Central memory CD8-positive, alpha-beta T cell (primary cell): ENCODE measurements around the gene SSTR3.
A peak's percentile ranks its signal among the peaks of the same experiment; 100 is the strongest.

Source experiments
- ATAC-seq: fragments of 150-1000 bp; cut with Tn5 transposase; replicated peaks from 2 replicates; pipeline ENCODE4 v1.10.0; 2022; ENCODE audit warnings: mild to moderate bottlenecking, moderate FRiP score, moderate number of reproducible peaks; ENCODE audit not compliant: poor library complexity, severe bottlenecking; ENCODE audit errors: extremely low read depth
- DNase-seq, 2 donors: peaks; one replicate each; pipeline ENCODE4 v3.0.0; 2021; ENCODE audit warnings: low spot score in 2 of 2
- H3K27ac Mint-ChIP-seq: one replicate; pipeline ENCODE4 v1.8.0; 2022; ENCODE audit warnings: low read depth, mild to moderate bottlenecking, moderate library complexity, mixed read lengths
- H3K27me3 Mint-ChIP-seq: one replicate; pipeline ENCODE4 v1.8.0; 2022; ENCODE audit warnings: mixed read lengths
- H3K36me3 Mint-ChIP-seq: one replicate; pipeline ENCODE4 v1.8.0; 2022; ENCODE audit warnings: mild to moderate bottlenecking, moderate library complexity, mixed read lengths; ENCODE audit not compliant: insufficient read depth
- H3K4me1 Mint-ChIP-seq: one replicate; pipeline ENCODE4 v1.8.0; 2022; ENCODE audit warnings: mixed read lengths
- H3K4me3 Mint-ChIP-seq: one replicate; pipeline ENCODE4 v1.8.0; 2022; ENCODE audit warnings: mild to moderate bottlenecking, moderate library complexity, mixed read lengths
- H3K9me3 Mint-ChIP-seq: one replicate; pipeline ENCODE4 v1.8.0; 2022; ENCODE audit warnings: mixed read lengths

Gene SSTR3

DNA sequence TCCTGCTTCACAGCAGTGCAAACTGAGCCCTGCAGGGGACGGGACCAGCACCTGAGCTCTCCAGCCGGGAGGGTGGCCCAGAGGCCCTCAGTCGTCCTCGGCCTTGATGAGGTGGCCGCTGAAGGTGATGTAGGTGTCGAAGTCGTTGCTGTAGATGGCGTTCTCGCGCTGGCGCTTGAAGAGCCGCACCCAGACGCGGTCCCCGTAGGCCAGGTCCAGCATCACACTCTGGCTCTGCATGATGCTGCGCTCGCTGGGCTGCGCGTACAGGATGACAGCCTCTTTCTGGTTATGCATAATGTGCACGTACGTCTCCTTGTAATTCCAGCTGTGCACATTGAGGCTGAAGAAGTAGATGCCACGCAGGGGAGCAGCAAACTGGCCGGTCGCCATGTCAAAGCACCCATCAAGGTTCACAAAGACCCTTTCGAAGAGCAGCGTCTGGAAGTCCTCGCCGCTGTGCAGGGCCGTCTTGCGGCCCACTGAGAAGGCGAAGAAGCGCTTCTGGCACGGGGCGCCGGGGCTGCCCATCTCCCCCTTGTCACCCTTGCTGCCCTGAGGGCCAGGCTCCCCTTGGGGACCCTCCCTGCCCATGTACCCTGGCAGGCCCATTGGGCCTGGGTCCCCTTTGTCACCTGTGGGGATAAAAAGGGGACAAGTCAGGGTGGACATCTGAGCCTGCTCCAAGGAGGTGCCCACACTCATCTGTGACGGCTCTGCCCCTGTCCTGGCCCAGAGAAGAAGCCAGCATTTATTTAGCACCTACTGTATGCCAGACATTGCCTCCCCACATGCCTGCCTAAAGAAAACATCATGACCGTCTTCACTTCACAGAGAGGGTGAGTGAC, 30.0 kb downstream of the SSTR3 start:
- Mint-ChIP-seq H3K9me3 (no peaks in the 10 kb centered on the region), H3K27me3 (no peaks in the 10 kb centered on the region), H3K27ac (no peak overlapping the region), H3K36me3 (peaks cover 6% of the 10 kb centered on the region), H3K4me3 (no peak overlapping the region), H3K4me1 (peaks cover 55% of the 10 kb centered on the region)
- no peak for DNase-seq
- ATAC-seq: no peak

DNA sequence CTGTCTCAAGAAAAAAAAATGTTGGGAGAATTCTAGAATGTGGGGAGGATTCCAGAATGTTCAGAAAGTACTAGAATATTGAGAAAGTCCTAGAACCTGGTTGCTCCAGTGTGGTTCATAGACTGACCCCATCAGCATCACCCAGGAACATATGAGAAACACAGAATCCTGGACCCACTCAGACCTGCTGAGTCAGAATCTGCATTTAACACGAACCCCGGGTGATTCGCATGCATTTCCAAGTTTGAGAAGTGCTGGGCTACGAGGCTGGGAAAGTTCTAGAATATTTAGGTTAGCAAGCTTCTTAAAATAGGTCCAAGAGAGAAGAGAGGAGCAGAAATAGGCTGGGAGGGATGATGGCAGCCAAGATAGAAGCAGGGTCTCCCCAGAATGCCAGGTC, 30.6 kb downstream of the SSTR3 start:
- ATAC-seq: no peak
- H3K9me3 Mint-ChIP-seq: no peaks in the 10 kb centered on the region
- H3K36me3 Mint-ChIP-seq: peaks cover 6% of the 10 kb centered on the region
- no peak for DNase-seq
- no peak overlapping the region for H3K4me3 Mint-ChIP-seq
- H3K27me3 Mint-ChIP-seq: no peaks in the 10 kb centered on the region
- peaks cover 55% of the 10 kb centered on the region for H3K4me1 Mint-ChIP-seq
- peak overlapping the region; percentile 44 for H3K27ac Mint-ChIP-seq

DNA sequence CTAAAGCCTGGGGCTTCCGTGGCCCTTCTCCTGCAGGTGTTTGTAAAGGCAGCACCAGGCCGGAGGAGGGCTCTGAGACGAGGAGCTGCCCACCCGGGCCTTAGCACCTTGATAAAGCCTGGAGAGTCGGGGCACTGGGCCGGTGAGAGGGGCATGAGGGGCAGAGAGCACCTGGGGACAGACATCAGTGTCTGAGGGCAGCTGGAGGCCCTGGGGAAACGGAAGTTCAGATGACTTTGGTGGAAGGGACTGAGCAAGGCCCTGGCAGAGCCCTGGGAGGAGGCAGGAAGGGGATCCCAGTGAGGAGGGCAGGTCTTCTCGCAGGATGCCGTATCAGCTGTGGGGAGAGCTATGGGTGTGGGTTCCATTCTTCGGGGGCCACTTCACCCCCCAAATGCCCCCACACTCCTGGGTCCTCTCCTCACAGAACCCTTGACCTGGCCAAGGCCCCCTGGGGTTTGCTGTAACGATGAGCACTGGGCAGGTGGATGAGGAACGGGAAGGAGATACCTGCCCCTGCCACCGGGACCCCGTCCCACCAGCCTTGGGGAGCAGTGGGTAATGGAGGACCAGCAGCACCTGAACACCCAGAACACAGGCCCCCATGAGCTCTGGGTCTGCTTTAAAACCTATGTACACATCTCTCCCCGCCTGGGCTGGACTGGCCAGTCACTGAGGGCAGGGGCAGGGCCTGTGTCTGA, 31.6 kb downstream of the SSTR3 start:
- no peak overlapping the region for H3K4me3 Mint-ChIP-seq
- H3K9me3 Mint-ChIP-seq: no peaks in the 10 kb centered on the region
- ATAC-seq (no peak), DNase-seq (no peak)
- peaks cover 52% of the 10 kb centered on the region for H3K4me1 Mint-ChIP-seq
- H3K36me3 Mint-ChIP-seq: peaks cover 4% of the 10 kb centered on the region
- H3K27ac Mint-ChIP-seq: peak overlapping the region; percentile 44
- no peaks in the 10 kb centered on the region for H3K27me3 Mint-ChIP-seq

DNA sequence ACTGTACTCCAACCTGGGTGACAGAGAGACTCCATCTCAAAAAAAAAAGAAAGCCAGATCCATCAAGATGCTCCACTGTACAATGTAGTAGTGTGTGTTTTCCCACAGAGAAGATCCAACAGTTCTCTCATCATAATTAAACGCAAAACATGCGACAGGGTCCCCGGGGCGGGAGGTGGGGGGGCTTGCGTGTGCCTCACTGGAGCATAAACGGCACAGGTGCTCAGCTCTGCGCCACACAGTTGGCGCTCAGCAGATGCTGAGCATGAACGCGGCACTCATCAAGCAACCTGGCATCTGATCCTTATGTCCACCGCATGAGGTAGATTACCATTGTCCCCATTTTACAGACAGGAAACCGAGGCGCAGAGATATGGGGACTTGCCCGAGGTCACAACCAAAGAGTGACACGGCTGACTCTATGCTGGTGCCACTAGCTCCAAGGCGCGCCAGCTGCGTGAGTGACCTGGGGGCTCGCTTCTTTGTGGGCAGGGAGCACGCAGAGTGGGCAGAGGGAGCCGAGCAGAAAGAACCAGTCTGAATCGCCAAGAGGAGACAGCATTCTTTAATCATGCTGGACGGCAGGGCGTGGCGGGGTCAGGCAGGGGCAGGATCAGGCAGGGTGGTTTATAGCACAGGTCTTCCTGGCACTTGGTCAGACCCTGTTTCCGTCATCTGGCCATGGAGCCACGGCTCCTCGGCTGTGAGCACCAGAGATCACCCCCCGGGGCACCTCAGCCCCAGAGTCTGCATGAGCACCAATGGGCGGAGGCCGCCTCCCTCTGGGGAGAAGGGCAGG, 32.5 kb downstream of the SSTR3 start:
- ATAC-seq (no peak), DNase-seq (no peak)
- no peak overlapping the region for H3K4me3 Mint-ChIP-seq
- H3K27ac Mint-ChIP-seq: peak overlapping the region; percentile 67
- peaks cover 48% of the 10 kb centered on the region for H3K4me1 Mint-ChIP-seq
- H3K36me3 Mint-ChIP-seq: peaks cover 4% of the 10 kb centered on the region
- no peaks in the 10 kb centered on the region for H3K9me3 Mint-ChIP-seq
- H3K27me3 Mint-ChIP-seq: no peaks in the 10 kb centered on the region

DNA sequence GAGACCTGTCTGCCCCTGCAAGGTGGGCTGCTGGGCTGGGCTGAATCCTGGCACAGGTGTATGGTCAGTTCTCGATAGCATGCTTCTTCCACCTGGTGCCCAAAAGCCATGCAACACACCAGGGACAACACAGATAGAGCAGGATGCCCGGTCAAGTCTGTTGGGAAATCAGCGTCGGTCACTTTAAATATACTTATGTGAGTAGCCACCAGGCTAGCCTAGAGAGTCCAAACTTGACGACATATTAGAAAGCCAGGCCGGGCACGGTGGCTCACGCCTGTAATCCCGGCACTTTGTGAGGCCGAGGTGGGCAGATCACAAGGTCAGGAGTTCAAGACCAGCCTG, 33.2 kb downstream of the SSTR3 start:
- H3K27ac Mint-ChIP-seq: no peak overlapping the region
- no peak overlapping the region for H3K4me3 Mint-ChIP-seq
- H3K36me3 Mint-ChIP-seq: peaks cover 5% of the 10 kb centered on the region
- H3K4me1 Mint-ChIP-seq: peaks cover 50% of the 10 kb centered on the region
- H3K9me3 Mint-ChIP-seq: no peaks in the 10 kb centered on the region
- no peak for DNase-seq
- H3K27me3 Mint-ChIP-seq: no peaks in the 10 kb centered on the region
- ATAC-seq: no peak

DNA sequence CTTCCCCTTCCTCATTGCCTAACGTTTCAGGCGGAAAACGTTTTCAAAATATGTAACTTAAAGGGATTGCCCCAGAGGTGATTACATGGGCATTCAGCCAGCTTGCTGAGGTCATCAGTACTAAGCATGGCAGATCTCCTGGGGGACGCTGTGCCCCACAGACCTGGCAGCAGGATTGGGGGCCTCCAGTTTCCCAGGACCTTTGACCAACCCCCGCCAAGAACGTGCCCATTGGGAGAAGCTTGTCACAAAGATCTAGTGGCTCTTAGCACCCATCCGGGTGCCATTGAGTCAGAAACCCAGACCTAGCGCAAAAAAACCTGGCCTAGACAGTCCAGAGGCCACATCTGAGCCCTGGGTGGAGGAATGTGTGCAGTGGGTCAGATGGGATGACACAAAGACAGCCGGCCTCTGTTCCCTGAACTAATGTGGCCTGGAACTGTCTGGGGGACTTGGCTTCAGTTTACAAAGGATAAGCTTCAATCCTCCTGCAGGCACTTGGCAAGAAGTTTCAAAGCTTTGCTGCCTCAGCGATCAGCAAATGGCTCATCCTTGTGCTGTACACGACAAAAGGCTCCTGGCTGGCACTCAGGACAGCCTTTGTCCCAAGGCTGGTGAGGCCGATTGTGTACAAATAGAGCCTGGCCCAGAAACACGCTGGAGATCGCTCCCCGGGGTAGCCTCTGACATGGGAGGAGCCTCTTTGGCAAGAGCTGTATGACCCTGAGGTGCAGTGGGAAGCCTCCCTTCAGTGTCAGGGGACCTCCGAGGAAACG, 33.7 kb downstream of the SSTR3 start:
- ATAC-seq: no peak
- peak overlapping the region; percentile 13 for H3K27ac Mint-ChIP-seq
- no peak overlapping the region for H3K4me3 Mint-ChIP-seq

DNA sequence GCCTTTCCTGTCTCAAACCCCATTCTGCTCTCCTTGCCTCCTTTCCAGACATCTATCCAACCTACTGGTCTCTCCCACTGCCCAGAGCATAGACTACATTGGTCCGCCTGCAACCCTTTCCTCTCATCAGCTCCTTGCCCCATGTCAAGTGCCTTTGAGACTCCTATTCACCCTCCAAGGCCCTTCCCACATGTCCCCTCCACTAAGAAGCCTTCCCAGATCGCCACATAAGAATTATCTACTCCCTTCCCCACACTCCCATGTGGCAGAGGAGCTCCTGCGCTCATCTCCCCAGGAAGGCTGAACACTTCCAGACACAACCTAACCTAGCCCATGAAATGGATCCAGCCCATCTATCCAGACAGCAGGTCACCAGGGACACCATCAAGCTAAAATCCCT, 34.5 kb downstream of the SSTR3 start:
- no peaks in the 10 kb centered on the region for H3K27me3 Mint-ChIP-seq
- no peak for ATAC-seq
- H3K4me3 Mint-ChIP-seq: no peak overlapping the region
- peak overlapping the region; percentile 13 for H3K27ac Mint-ChIP-seq
- H3K9me3 Mint-ChIP-seq: no peaks in the 10 kb centered on the region
- DNase-seq: no peak
- H3K36me3 Mint-ChIP-seq: peaks cover 15% of the 10 kb centered on the region
- peaks cover 52% of the 10 kb centered on the region for H3K4me1 Mint-ChIP-seq

More for the DNA sequence above, 33.7 kb downstream of the SSTR3 start:
- no peaks in the 10 kb centered on the region for H3K27me3 Mint-ChIP-seq
- peaks cover 10% of the 10 kb centered on the region for H3K36me3 Mint-ChIP-seq
- H3K9me3 Mint-ChIP-seq: no peaks in the 10 kb centered on the region
- peaks cover 48% of the 10 kb centered on the region for H3K4me1 Mint-ChIP-seq
- DNase-seq: no peak

DNA sequence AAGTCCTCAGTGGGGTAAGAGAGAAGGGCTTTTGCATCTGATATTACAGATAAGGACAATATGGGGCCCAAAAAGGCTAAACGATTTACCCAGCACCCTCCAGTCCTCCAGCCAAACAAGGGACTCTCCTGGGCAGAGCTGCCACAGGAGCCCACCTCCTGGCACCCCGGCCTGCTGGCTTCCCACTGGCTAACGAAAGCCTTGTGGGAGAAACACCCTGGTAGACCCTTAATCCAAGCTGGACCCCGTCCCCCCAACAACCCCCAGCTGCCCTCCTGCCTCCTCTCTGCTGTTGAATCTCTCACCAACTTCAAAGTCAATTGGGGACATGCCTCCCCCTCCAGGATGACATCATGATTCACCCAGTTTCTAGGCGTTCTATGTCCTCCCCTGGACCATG, 35.1 kb downstream of the SSTR3 start:
- Mint-ChIP-seq H3K27ac (peak overlapping the region; percentile 13), H3K27me3 (no peaks in the 10 kb centered on the region), H3K9me3 (no peaks in the 10 kb centered on the region), H3K4me3 (no peak overlapping the region), H3K4me1 (peaks cover 53% of the 10 kb centered on the region), H3K36me3 (peaks cover 17% of the 10 kb centered on the region)
- DNase-seq (no peak), ATAC-seq (no peak)

DNA sequence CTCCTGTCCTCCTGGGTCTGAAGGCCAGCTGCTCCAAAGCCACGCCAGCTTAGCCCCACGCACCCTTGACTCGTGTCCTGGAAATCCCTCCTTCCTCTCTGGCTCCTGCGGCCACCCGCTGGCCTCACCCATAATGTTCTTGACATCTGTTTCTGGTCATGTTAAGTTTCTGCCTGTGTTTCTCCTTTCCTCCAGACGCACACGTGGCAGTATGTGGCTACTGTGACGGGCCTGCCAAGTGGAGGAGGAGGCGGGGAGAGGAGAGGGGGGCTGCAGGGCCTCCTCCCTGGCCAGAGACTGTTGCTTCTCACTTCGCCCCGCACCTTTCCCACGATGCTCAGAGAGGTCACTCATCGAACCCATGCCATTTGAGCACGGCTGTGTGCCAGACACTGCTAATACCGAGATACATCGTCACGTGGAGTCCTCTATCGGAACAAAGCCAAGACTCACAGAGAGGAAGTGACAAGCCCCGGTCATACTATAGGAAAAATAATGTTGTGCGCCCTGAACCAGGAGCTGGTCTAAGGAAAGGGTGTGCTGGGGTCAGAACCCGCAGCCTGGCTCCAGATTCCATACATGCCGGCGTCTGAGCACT, 35.7 kb downstream of the SSTR3 start:
- no peak for ATAC-seq
- Mint-ChIP-seq H3K27ac (peak overlapping the region; percentile 41), H3K4me1 (peaks cover 56% of the 10 kb centered on the region), H3K9me3 (no peaks in the 10 kb centered on the region), H3K36me3 (peaks cover 17% of the 10 kb centered on the region), H3K27me3 (no peaks in the 10 kb centered on the region), H3K4me3 (no peak overlapping the region)
- no peak for DNase-seq

DNA sequence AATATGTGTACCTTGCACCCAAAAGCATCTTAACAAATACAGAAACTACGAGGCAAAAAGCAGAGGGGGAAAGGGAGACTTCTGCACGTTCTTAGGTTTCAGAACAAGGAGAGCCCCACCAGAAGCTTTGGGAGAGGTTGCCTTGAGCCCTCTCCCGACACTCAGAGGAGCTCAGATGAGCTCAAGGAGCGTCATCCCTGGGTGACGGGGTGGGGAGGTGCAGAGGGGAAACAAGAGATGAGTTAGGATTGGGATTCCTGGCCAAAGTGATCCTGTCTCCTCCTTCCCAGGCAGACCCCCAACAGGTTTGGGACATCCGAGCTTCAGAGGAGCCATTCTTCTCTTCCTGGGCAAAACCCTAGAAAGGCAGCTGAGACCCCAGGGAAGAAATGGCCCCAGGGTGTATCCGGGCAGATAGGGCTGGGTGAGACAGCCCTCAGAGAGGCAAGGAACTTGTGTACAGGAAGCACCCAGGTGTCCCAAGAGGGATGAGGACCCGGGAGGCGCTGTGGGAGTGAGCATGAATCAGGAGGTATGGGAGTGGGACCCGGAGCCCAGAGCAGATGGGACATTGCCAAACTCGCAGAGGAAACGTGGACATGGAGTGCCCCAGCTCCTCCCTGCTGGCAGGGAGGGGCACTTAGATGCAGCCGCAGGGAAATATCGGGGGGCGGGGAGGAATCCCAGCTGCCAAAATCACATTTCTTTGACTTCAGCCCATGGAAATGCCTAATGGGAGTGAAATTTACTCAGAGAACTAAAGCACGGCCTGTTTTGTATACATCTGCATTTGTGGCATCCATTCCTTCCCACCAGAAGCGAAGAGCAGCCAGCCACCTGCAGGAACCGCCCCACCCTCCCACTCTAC, 36.6 kb downstream of the SSTR3 start:
- no peak for ATAC-seq
- H3K4me3 Mint-ChIP-seq: no peak overlapping the region
- no peaks in the 10 kb centered on the region for H3K27me3 Mint-ChIP-seq
- no peaks in the 10 kb centered on the region for H3K9me3 Mint-ChIP-seq
- no peak for DNase-seq
- H3K27ac Mint-ChIP-seq: peak overlapping the region; percentile 8
- H3K36me3 Mint-ChIP-seq: peaks cover 19% of the 10 kb centered on the region
- H3K4me1 Mint-ChIP-seq: peaks cover 57% of the 10 kb centered on the region

DNA sequence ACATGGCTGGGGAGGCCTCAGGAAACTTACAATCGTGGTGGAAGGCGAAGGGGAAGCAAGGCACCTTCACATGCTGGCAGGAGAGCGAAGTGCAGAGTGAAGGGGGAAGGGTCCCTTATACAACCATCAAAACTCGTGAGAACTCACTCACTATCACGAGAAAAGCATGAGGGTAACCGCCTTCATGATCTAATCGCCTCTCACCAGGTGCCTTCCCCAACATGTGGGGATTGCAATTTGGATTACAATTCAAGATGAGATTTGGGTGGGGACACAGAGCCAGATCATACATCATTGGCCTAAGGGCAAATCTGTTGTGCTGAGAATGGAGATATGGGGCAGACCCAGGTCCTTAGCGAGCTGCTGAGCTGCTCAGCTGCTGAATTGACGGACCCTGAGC, 37.3 kb downstream of the SSTR3 start:
- Mint-ChIP-seq H3K27me3 (no peaks in the 10 kb centered on the region), H3K9me3 (no peaks in the 10 kb centered on the region), H3K36me3 (peaks cover 19% of the 10 kb centered on the region), H3K27ac (peak overlapping the region; percentile 8), H3K4me1 (peaks cover 58% of the 10 kb centered on the region), H3K4me3 (no peak overlapping the region)
- ATAC-seq (no peak), DNase-seq (no peak)
